ENCODE results near the gene DBN1.

DNA sequence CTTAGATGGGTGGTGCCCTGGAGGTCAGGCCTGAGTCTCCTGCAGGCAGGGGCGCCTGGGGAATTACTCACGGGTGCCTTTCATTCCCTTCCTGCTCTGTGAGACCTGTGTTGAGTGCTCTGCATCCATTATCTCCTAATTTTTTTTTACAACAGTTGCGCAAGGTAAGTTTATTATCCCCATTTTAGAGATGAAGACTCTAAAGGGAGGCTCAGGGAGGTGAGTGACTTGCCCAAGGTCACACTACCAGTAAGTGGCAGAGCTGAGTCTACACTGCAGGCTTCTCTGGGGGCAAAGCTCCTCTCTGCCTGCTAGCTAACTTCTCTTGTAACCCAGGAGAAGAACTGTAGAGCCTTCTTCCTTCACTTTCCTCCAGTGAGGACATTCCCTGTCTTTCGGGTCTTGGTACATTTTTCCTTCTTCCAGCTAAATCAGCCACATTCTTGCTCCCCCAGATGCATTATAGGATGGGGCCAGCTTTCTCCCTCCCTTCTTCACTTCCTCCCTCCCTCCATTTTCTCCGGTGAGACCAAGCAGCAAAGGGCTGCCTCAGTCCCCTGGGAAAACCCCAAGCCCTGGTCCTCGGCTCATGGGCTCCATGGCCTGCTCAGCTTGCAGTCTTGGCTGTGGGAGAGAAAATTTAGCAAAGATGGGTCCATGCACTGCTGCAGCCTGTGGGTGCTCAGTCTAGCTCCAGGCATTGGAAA lies 25.0 kb downstream of the DBN1 start:
- TF ChIP-seq, protein P1, sequence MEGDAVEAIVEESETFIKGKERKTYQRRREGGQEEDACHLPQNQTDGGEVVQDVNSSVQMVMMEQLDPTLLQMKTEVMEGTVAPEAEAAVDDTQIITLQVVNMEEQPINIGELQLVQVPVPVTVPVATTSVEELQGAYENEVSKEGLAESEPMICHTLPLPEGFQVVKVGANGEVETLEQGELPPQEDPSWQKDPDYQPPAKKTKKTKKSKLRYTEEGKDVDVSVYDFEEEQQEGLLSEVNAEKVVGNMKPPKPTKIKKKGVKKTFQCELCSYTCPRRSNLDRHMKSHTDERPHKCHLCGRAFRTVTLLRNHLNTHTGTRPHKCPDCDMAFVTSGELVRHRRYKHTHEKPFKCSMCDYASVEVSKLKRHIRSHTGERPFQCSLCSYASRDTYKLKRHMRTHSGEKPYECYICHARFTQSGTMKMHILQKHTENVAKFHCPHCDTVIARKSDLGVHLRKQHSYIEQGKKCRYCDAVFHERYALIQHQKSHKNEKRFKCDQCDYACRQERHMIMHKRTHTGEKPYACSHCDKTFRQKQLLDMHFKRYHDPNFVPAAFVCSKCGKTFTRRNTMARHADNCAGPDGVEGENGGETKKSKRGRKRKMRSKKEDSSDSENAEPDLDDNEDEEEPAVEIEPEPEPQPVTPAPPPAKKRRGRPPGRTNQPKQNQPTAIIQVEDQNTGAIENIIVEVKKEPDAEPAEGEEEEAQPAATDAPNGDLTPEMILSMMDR (IDR thresholded peaks at IDR 0.05; ENCODE audit: insufficient read depth, low read depth, low read length) = no peak
- TF ChIP-seq EZH2 (IDR thresholded peaks at IDR 0.05; ENCODE audit: insufficient read depth, low read length) = no peak

Measured in astrocyte (in vitro differentiated cells and primary cell).